Measurements from ENCODE around the gene CD22. TPM values are rescaled to one million over a fixed set of nuclear protein-coding genes. Genes with fewer than 3 reads are reported as not detected.

The CD22 gene
- total RNA-seq, 1 experiment from 2014 or later = 0.56 TPM

DNA sequence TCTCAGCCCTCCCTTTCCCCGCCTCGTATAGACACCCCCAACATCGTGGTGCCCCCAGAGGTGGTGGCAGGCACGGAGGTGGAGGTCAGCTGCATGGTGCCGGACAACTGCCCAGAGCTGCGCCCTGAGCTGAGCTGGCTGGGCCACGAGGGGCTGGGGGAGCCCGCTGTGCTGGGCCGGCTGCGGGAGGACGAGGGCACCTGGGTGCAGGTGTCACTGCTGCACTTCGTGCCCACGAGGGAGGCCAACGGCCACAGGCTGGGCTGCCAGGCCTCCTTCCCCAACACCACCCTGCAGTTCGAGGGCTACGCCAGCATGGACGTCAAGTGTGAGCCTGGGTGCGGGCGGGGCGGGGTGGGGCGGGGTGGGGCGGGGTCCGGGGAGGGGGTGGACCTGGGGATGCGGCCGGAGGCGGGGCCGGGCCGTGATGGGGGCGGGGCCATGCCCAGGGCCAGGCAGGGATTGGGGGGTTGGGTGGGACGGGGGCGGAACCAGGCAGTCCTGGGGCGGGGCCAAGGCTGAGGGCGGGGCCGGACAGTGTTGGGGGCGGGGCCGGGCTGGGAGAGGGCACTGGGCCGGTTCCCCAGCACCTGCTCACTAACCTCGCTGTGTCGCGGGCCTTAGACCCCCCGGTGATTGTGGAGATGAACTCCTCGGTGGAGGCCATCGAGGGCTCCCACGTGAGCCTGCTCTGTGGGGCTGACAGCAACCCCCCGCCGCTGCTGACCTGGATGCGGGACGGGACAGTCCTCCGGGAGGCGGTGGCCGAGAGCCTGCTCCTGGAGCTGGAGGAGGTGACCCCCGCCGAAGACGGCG lies 29.3 kb upstream of the CD22 start:
- ChIA-PET POLR2A (no interaction called here), CTCF (no interaction called here)
- no peak overlapping the region for H3K27ac Mint-ChIP-seq (ENCODE audit: low read depth, unreplicated experiment)
- no peak overlapping the region for H3K4me3 Mint-ChIP-seq (ENCODE audit: unreplicated experiment)
- H3K27me3 Mint-ChIP-seq (ENCODE audit: insufficient read depth, unreplicated experiment) = peaks cover 12% of the 10 kb centered on the region
- no peaks in the 10 kb centered on the region for H3K9me3 Mint-ChIP-seq (ENCODE audit: unreplicated experiment)
- BruUV-seq (replicated peaks) = no TSS peak
- H3K4me1 Mint-ChIP-seq (ENCODE audit: insufficient read depth, unreplicated experiment) = no peaks in the 10 kb centered on the region
- H3K36me3 Mint-ChIP-seq (ENCODE audit: insufficient read depth, unreplicated experiment) = no peaks in the 10 kb centered on the region
- intact Hi-C loops (cut with micrococcal nuclease) = no loop called here
- TF ChIP-seq, protein P1, sequence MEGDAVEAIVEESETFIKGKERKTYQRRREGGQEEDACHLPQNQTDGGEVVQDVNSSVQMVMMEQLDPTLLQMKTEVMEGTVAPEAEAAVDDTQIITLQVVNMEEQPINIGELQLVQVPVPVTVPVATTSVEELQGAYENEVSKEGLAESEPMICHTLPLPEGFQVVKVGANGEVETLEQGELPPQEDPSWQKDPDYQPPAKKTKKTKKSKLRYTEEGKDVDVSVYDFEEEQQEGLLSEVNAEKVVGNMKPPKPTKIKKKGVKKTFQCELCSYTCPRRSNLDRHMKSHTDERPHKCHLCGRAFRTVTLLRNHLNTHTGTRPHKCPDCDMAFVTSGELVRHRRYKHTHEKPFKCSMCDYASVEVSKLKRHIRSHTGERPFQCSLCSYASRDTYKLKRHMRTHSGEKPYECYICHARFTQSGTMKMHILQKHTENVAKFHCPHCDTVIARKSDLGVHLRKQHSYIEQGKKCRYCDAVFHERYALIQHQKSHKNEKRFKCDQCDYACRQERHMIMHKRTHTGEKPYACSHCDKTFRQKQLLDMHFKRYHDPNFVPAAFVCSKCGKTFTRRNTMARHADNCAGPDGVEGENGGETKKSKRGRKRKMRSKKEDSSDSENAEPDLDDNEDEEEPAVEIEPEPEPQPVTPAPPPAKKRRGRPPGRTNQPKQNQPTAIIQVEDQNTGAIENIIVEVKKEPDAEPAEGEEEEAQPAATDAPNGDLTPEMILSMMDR (IDR thresholded peaks at IDR 0.05; ENCODE audit: unreplicated experiment) = no peak
- no peak for DNase-seq (ENCODE audit: unreplicated experiment)

DNA sequence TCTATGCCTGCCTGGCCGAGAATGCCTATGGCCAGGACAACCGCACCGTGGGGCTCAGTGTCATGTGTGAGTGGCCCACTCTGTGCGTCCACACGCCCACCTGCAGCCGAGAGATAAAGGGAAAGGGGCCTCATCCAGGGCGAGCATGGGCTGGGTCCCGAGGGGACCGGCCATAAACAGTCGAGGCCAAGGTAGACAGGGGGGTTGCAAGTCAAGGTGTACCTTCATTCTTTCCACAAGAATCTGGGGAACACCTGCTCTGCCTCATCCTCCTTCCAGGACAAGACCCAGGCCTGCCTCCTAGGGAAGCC lies 28.7 kb upstream of the CD22 start:
- no peak overlapping the region for H3K27ac Mint-ChIP-seq (ENCODE audit: low read depth, unreplicated experiment)
- BruUV-seq (replicated peaks) = no TSS peak
- H3K9me3 Mint-ChIP-seq (ENCODE audit: unreplicated experiment) = no peaks in the 10 kb centered on the region
- TF ChIP-seq, protein P1 (IDR thresholded peaks at IDR 0.05; ENCODE audit: unreplicated experiment) = no peak
- H3K36me3 Mint-ChIP-seq (ENCODE audit: insufficient read depth, unreplicated experiment) = no peaks in the 10 kb centered on the region
- no peaks in the 10 kb centered on the region for H3K4me1 Mint-ChIP-seq (ENCODE audit: insufficient read depth, unreplicated experiment)
- DNase-seq (ENCODE audit: unreplicated experiment) = no peak
- POLR2A ChIA-PET = no interaction called here
- intact Hi-C loops (cut with micrococcal nuclease) = no loop called here
- peaks cover 12% of the 10 kb centered on the region for H3K27me3 Mint-ChIP-seq (ENCODE audit: insufficient read depth, unreplicated experiment)
- no peak overlapping the region for H3K4me3 Mint-ChIP-seq (ENCODE audit: unreplicated experiment)
- CTCF ChIA-PET = no interaction called here

DNA sequence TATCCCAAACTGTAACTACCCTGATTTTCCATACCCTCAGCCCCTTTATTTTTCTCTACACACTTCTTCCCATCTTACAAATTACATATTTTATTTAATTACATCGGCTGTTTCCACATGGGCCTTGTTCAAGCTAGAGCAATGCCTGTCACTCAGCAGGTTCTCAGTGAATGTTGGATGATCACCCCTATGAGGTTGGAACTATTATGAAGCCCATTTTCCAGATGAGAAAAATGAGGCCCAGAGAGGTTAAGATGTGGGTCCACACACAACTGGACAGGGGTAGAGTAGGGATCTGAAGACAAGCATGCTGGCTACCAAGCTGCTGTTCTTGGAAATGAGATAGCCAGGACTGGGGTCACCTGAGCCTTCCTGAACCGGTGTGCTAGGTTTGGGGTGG lies 27.0 kb upstream of the CD22 start:
- H3K27ac Mint-ChIP-seq (ENCODE audit: low read depth, unreplicated experiment) = no peak overlapping the region
- no peaks in the 10 kb centered on the region for H3K4me1 Mint-ChIP-seq (ENCODE audit: insufficient read depth, unreplicated experiment)
- H3K9me3 Mint-ChIP-seq (ENCODE audit: unreplicated experiment) = no peaks in the 10 kb centered on the region
- H3K4me3 Mint-ChIP-seq (ENCODE audit: unreplicated experiment) = no peak overlapping the region
- TF ChIP-seq, protein P1 (IDR thresholded peaks at IDR 0.05; ENCODE audit: unreplicated experiment) = no peak
- intact Hi-C loops (cut with micrococcal nuclease) = no loop called here
- CTCF ChIA-PET = no interaction called here
- H3K36me3 Mint-ChIP-seq (ENCODE audit: insufficient read depth, unreplicated experiment) = no peaks in the 10 kb centered on the region
- H3K27me3 Mint-ChIP-seq (ENCODE audit: insufficient read depth, unreplicated experiment) = peaks cover 12% of the 10 kb centered on the region
- no TSS peak for BruUV-seq (replicated peaks)
- DNase-seq (ENCODE audit: unreplicated experiment) = no peak
- POLR2A ChIA-PET = interaction anchor here (0.7 to 0.8 kb wide), 2 partner anchors 11 to 32 kb away, joined by 3 read pairs; no protein-coding TSS in a partner anchor

DNA sequence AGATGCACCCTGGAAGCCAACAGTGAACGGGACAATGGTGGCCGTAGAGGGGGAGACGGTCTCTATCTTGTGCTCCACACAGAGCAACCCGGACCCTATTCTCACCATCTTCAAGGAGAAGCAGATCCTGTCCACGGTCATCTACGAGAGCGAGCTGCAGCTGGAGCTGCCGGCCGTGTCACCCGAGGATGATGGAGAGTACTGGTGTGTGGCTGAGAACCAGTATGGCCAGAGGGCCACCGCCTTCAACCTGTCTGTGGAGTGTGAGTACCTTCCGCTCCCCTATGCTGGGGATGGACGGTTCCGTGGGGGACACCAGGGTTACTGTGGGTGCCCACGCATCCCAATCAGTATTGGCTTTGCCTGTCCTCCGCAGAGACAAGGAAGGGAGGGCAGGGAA lies 26.5 kb upstream of the CD22 start:
- no TSS peak for BruUV-seq (replicated peaks)

More for the DNA sequence above, 26.5 kb upstream of the CD22 start:
- Mint-ChIP-seq H3K9me3 (ENCODE audit: unreplicated experiment) (no peaks in the 10 kb centered on the region), H3K36me3 (ENCODE audit: insufficient read depth, unreplicated experiment) (no peaks in the 10 kb centered on the region), H3K27ac (ENCODE audit: low read depth, unreplicated experiment) (no peak overlapping the region), H3K27me3 (ENCODE audit: insufficient read depth, unreplicated experiment) (peaks cover 12% of the 10 kb centered on the region), H3K4me3 (ENCODE audit: unreplicated experiment) (no peak overlapping the region), H3K4me1 (ENCODE audit: insufficient read depth, unreplicated experiment) (no peaks in the 10 kb centered on the region)
- DNase-seq (ENCODE audit: unreplicated experiment) = no peak
- intact Hi-C loops (cut with micrococcal nuclease) = no loop called here
- TF ChIP-seq, protein P1 (IDR thresholded peaks at IDR 0.05; ENCODE audit: unreplicated experiment) = no peak
- ChIA-PET CTCF (no interaction called here), POLR2A (interaction anchor here (0.7 to 0.8 kb wide), 2 partner anchors 10 to 32 kb away, joined by 3 read pairs; no protein-coding TSS in a partner anchor)

All from MCF 10A (cell line).